ENCODE measurements around the gene PIK3R5.

GRCh38 chr17:8959312-8959918 lies 6.1 kb downstream of the PIK3R5 start:
- no peak for TF ChIP-seq CTCF (IDR thresholded peaks at IDR 0.05 in 2 of 3, conservative IDR thresholded peaks at IDR 0.05 in 1 of 3; ENCODE audit: borderline replicate concordance in 1 of 3, insufficient read depth in 1 of 3, low read depth in 2 of 3, low read length in 2 of 3)
- no peak for TF ChIP-seq POLR2A (IDR thresholded peaks at IDR 0.05; ENCODE audit: borderline replicate concordance, extremely low read depth, insufficient read depth, insufficient read length)
- no peak for TF ChIP-seq ATF3 (IDR thresholded peaks at IDR 0.05)
- TF ChIP-seq REST (IDR thresholded peaks at IDR 0.05; ENCODE audit: low read depth), result no peak
- no peak for TF ChIP-seq ZFX (IDR thresholded peaks at IDR 0.05)
- no peak for TF ChIP-seq EZH2 (IDR thresholded peaks at IDR 0.05)

All from HCT116 (cell line).